ENCODE results near the gene NLRP1.
A peak's percentile ranks its signal among the peaks of the same experiment; 100 is the strongest.

NLRP1 gene

GRCh38 chr17:5584383-5585286 is at the start of gene NLRP1:
Gene NLRP1 (minus strand): TSS chr17:5584509. CDS start chr17:5583957, 552 bp downstream.
- DNase-seq (ENCODE audit: low read depth in 2 of 2) = peak; percentile 89 to 91

GRCh38 chr17:5631958-5632590 is 47.8 kb upstream of the NLRP1 start:
- DNase-seq (ENCODE audit: low read depth in 2 of 2) = no peak

- no peak for DNase-seq (ENCODE audit: low read depth in 2 of 2)
Measured at GRCh38 chr17:5630434-5630833, 46.1 kb upstream of the NLRP1 start.

- DNase-seq (ENCODE audit: low read depth in 2 of 2) = no peak
Measured at GRCh38 chr17:5629128-5629527, 44.8 kb upstream of the NLRP1 start.

GRCh38 chr17:5628262-5628661 is 44.0 kb upstream of the NLRP1 start:
- DNase-seq (ENCODE audit: low read depth in 2 of 2) = no peak

GRCh38 chr17:5624211-5624610 is 39.9 kb upstream of the NLRP1 start:
- no peak for DNase-seq (ENCODE audit: low read depth in 2 of 2)

GRCh38 chr17:5621729-5622128 is 37.4 kb upstream of the NLRP1 start:
- no peak for DNase-seq (ENCODE audit: low read depth in 2 of 2)

GRCh38 chr17:5621026-5621425 is 36.7 kb upstream of the NLRP1 start:
- no peak for DNase-seq (ENCODE audit: low read depth in 2 of 2)

- DNase-seq (ENCODE audit: low read depth in 2 of 2) = peak in 1 of 2 donors; percentile 4
Measured at GRCh38 chr17:5619088-5619740, 34.9 kb upstream of the NLRP1 start.

- DNase-seq (ENCODE audit: low read depth in 2 of 2) = no peak
Measured at GRCh38 chr17:5618476-5618875, 34.2 kb upstream of the NLRP1 start.

GRCh38 chr17:5615476-5615875 is 31.2 kb upstream of the NLRP1 start:
- no peak for DNase-seq (ENCODE audit: low read depth in 2 of 2)

- DNase-seq (ENCODE audit: low read depth in 2 of 2) = no peak
Measured at GRCh38 chr17:5610956-5611355, 26.6 kb upstream of the NLRP1 start.

GRCh38 chr17:5608399-5609112 is 24.2 kb upstream of the NLRP1 start:
- no peak for DNase-seq (ENCODE audit: low read depth in 2 of 2)

- DNase-seq (ENCODE audit: low read depth in 2 of 2) = no peak
Measured at GRCh38 chr17:5607946-5608345, 23.6 kb upstream of the NLRP1 start.

GRCh38 chr17:5605452-5605851 is 21.1 kb upstream of the NLRP1 start:
- DNase-seq (ENCODE audit: low read depth in 2 of 2) = no peak

GRCh38 chr17:5600041-5600440 is 15.7 kb upstream of the NLRP1 start:
- DNase-seq (ENCODE audit: low read depth in 2 of 2) = no peak

GRCh38 chr17:5598457-5598856 is 14.1 kb upstream of the NLRP1 start:
- DNase-seq (ENCODE audit: low read depth in 2 of 2) = no peak

- no peak for DNase-seq (ENCODE audit: low read depth in 2 of 2)
Measured at GRCh38 chr17:5596421-5596820, 12.1 kb upstream of the NLRP1 start.

- DNase-seq (ENCODE audit: low read depth in 2 of 2) = no peak
Measured at GRCh38 chr17:5595831-5596230, 11.5 kb upstream of the NLRP1 start.

GRCh38 chr17:5592382-5592781 is 8.1 kb upstream of the NLRP1 start:
- DNase-seq (ENCODE audit: low read depth in 2 of 2) = no peak

- DNase-seq (ENCODE audit: low read depth in 2 of 2) = no peak
Measured at GRCh38 chr17:5591966-5592365, 7.7 kb upstream of the NLRP1 start.

GRCh38 chr17:5588584-5588983 is 4.3 kb upstream of the NLRP1 start:
- DNase-seq (ENCODE audit: low read depth in 2 of 2) = no peak

Data from stimulated activated CD4-positive, alpha-beta T cell treated with anti-CD3 and anti-CD28 coated beads, Interleukin-15, amount 100 ng/mL, for 48 hours (primary cell).